Gastroesophageal sphincter (tissue), 3 donors: Measurements from ENCODE around the gene PXDN.

Experiments used
- CTCF ChIP-seq, 4 experiments: fragments of 200-600 bp in 2 of 4; fragments of 450-650 bp in 2 of 4; sonication (generic) in 1 of 4; IDR thresholded peaks; one replicate each; pipeline ENCODE4 v1.5.1; 2017 to 2019; ENCODE audit warnings: antibody characterized with exemption in 4 of 4, mild to moderate bottlenecking in 2 of 4, moderate library complexity in 2 of 4
- EP300 ChIP-seq: sonication (generic); formaldehyde crosslinking; IDR thresholded peaks from one replicate; pipeline ENCODE4 v1.6.1; 2017; ENCODE audit warnings: antibody characterized with exemption, mild to moderate bottlenecking
- POLR2A ChIP-seq, 2 donors: fragments of 450-650 bp; IDR thresholded peaks; one replicate each; pipeline ENCODE4 v1.6.1; 2017; ENCODE audit warnings: antibody characterized with exemption in 2 of 2, mild to moderate bottlenecking in 2 of 2, moderate library complexity in 1 of 2

GRCh38 chr2:1675633-1676032 is 68.7 kb downstream of the PXDN start:
- TF ChIP-seq CTCF (IDR thresholded peaks at IDR 0.05) (peak in 3 of 4 experiments; percentile 61 to 76 (median 72)), POLR2A (IDR thresholded peaks at IDR 0.05) (no peak), EP300 (no peak)
